Activated CD4-positive, alpha-beta T cell treated with anti-CD3 and anti-CD28 coated beads, Interleukin-2, amount 50 U/mL, for 16 hours (primary cell): Measurements from ENCODE around the gene SLC6A20.

Experiments used
- DNase-seq: peaks from one replicate; pipeline ENCODE4 v3.0.0-alpha.2; 2020

SLC6A20 gene

DNA sequence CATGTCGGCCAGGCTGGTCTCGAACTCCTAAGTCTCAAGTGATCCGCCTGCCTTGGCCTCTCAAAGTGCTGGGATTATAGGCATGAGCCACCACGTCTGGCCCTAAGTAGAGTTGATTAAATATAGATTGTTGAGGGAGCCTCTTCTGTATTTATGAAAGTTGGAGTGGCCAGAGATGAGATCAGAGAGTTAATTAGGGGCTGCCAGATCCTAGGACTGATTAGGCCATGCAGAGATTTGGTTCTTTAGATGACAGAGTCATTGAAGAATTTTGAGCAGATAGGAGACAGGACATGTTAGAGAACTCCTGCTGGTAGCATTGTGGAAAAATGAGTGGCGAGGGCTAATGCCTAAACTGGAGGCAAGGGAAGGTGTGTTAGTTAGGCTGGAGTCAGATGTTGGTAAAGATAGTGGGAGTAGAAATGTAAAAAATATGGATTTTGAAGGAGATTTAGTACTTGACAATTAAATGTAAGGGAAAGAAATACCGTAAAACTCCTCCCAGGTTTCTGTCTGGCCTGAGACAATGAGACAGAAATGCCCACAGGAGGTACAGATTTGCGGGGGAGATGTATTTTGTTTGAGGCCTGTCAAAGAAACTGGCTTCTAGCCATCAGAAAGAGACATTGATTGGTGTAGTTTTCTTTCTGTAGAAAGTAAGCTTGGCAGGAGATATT, 83.8 kb downstream of the SLC6A20 start:
- DNase-seq = no peak

DNA sequence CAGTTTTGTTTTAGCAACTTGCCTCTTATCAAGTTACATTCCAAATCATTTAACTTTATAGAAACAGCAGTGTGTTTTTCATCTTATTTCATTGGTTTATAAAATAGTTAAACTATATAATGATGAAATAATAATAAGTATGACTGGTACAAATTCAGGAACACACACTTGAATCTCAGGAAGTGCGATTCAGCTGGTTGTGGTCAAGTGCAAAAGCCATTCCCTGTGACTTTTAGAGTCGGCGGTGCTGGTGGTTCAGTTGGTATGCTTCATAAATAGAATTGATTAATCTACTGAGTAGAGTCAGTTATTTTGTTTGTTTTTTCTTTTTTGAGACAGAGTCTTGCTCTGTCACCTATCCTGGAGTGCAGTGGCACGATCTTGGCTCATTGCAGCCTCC, 84.4 kb downstream of the SLC6A20 start:
- DNase-seq = no peak

DNA sequence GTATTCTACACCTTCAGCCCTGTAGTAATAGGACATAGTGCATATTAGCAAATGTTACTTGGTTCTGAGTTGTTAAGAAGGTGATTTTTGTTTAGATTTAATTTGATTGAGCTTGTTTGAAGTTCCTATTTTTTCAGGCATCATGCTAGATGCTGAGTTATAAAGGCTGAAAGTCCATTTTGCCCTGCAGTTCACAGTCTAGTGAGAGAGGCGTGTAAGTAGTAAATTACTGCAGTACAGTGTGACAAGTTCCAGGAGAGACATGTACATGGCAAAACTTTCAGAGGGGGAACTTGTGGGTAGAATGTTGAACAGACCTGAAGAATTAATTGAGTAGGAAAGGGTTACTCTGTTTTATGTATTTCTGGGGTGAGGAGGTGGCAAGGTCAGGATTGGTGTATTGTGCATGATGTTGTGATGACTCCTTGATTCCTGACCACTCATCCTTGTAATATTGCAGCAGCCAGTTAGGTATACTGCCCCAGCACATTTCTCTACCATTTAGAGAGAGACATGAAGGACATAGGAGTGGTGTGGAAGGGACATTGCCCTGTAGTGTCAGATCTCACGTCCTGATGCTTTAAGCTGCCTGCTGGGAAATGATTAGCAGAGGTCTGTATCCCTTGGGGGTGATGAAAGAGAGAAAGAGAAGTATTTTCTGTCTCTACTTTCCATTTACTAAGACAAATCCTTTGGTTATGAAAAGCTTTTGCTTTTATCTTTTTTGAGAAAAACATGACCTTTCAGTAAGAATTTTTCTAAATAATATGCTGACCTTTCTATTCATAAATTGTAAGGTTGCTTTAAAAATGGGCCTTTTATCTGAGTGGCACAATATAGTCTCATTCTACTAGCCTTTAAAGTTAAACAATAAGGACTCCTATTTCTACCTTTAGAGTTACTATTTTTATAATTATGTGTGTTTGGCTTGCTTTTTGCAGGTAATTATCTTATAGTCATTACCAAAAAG, 90.2 kb downstream of the SLC6A20 start:
- no peak for DNase-seq
